GM18861 (cell line): ENCODE data around the gene PSKH1.
A peak's percentile ranks its signal among the peaks of the same experiment; 100 is the strongest.
"Not testable (repeated sequence)": the region's sequence is repeated elsewhere in the genome, so short reads cannot be mapped to it uniquely, and the experiment has no call there.

Experiments
- ATAC-seq: cut with Tn5 transposase; IDR thresholded peaks from one replicate; pipeline ENCODE4 v1.9.1; 2021; ENCODE audit not compliant: unreplicated experiment

The PSKH1 gene

GRCh38 chr16:67892899-67893742, at the start of gene PSKH1:
Gene PSKH1 (plus strand): TSS chr16:67893254. CDS start chr16:67908750, 15,496 bp downstream.
- peak; percentile 73 for ATAC-seq

GRCh38 chr16:67843343-67843765, 49.7 kb upstream of the PSKH1 start:
- ATAC-seq: no peak

- no peak for ATAC-seq
These were observed 48.6 kb upstream of the PSKH1 start for GRCh38 chr16:67844497-67844896.

- ATAC-seq: no peak
These were observed 47.6 kb upstream of the PSKH1 start for GRCh38 chr16:67845291-67846062.

GRCh38 chr16:67846063-67846319, 47.1 kb upstream of the PSKH1 start:
- ATAC-seq: no peak

GRCh38 chr16:67846320-67847063, 46.6 kb upstream of the PSKH1 start, which contains the start of gene NUTF2:
Gene NUTF2 (plus strand): TSS chr16:67846933. CDS start chr16:67865131, 18,198 bp downstream.
- peak; percentile 44 for ATAC-seq

GRCh38 chr16:67847064-67847861, 45.8 kb upstream of the PSKH1 start, which contains the start of gene CENPT:
Gene CENPT (minus strand): TSS chr16:67847693. CDS start chr16:67833859, 13,834 bp downstream.
- ATAC-seq: peak; percentile 30

GRCh38 chr16:67848118-67848517, 44.9 kb upstream of the PSKH1 start:
- ATAC-seq: no peak

GRCh38 chr16:67853670-67854069, 39.4 kb upstream of the PSKH1 start:
- ATAC-seq: no peak

- no peak for ATAC-seq
These were observed 37.3 kb upstream of the PSKH1 start for GRCh38 chr16:67855789-67856188.

GRCh38 chr16:67856927-67857546, 36.0 kb upstream of the PSKH1 start:
- no peak for ATAC-seq

GRCh38 chr16:67857547-67858233, 35.4 kb upstream of the PSKH1 start:
- no peak for ATAC-seq

- no peak for ATAC-seq
These were observed 34.6 kb upstream of the PSKH1 start for GRCh38 chr16:67858500-67858899.

- no peak for ATAC-seq
These were observed 32.3 kb upstream of the PSKH1 start for GRCh38 chr16:67860589-67861398.

- no peak for ATAC-seq
These were observed 31.2 kb upstream of the PSKH1 start for GRCh38 chr16:67861877-67862276.

GRCh38 chr16:67862623-67863583, 30.2 kb upstream of the PSKH1 start:
- no peak for ATAC-seq

- not testable (repeated sequence) for ATAC-seq
These were observed 29.0 kb upstream of the PSKH1 start for GRCh38 chr16:67864044-67864443.

GRCh38 chr16:67864594-67864993, 28.5 kb upstream of the PSKH1 start:
- no peak for ATAC-seq
